ENCODE measurements around the gene HLA-E. TPM values are rescaled to one million over a fixed set of nuclear protein-coding genes. Genes with fewer than 3 reads are reported as not detected.
"Not testable (repeated sequence)": the region's sequence is repeated elsewhere in the genome, so short reads cannot be mapped to it uniquely, and the experiment has no call there.

HLA-E gene
- polyA plus RNA-seq, 1 experiment: 293 TPM

GRCh38 chr6:30463651-30464618 lies 25.4 kb upstream of the HLA-E start:
- no peak overlapping the region for H3K4me3 ChIP-seq (ENCODE audit: low read depth, low read length)
- no peak for TF ChIP-seq CTCF (IDR thresholded peaks at IDR 0.05; ENCODE audit: insufficient read depth, low read depth, low read length)
- ChIA-PET CTCF (interaction anchor here (1.3 to 5.6 kb wide), 5 partner anchors 9 to 81 kb away, joined by 3 to 46 read pairs (median 5); no protein-coding TSS in a partner anchor), POLR2A (interaction anchor here (0.6 kb wide), 1 partner anchor 147 kb away, joined by 3 read pairs; no protein-coding TSS in a partner anchor)
- no peak for DNase-seq (ENCODE audit: low read depth)
- no peaks in the 10 kb centered on the region for H3K36me3 ChIP-seq (ENCODE audit: control insufficient read depth, insufficient read depth, low read length)
- peaks cover 63% of the 10 kb centered on the region for H3K27me3 ChIP-seq (ENCODE audit: control insufficient read depth, insufficient read depth, low read length)

- no peak for TF ChIP-seq CTCF (IDR thresholded peaks at IDR 0.05; ENCODE audit: insufficient read depth, low read depth, low read length)
- Histone ChIP-seq H3K4me3 (ENCODE audit: low read depth, low read length) (no peak overlapping the region), H3K27me3 (ENCODE audit: control insufficient read depth, insufficient read depth, low read length) (peaks cover 57% of the 10 kb centered on the region), H3K36me3 (ENCODE audit: control insufficient read depth, insufficient read depth, low read length) (no peaks in the 10 kb centered on the region)
- ChIA-PET POLR2A (interaction anchor here (0.6 kb wide), 1 partner anchor 147 kb away, joined by 3 read pairs; no protein-coding TSS in a partner anchor), CTCF (interaction anchor here (0.9 to 5.6 kb wide), 6 partner anchors 10 to 77 kb away, joined by 3 to 46 read pairs (median 6); no protein-coding TSS in a partner anchor)
- DNase-seq (ENCODE audit: low read depth): no peak
These were observed 23.6 kb upstream of the HLA-E start for GRCh38 chr6:30465595-30466306.

GRCh38 chr6:30470968-30471367 lies 18.3 kb upstream of the HLA-E start:
- Histone ChIP-seq H3K36me3 (ENCODE audit: control insufficient read depth, insufficient read depth, low read length) (no peaks in the 10 kb centered on the region), H3K4me3 (ENCODE audit: low read depth, low read length) (no peak overlapping the region), H3K27me3 (ENCODE audit: control insufficient read depth, insufficient read depth, low read length) (peaks cover 19% of the 10 kb centered on the region)
- TF ChIP-seq CTCF (IDR thresholded peaks at IDR 0.05; ENCODE audit: insufficient read depth, low read depth, low read length): no peak
- no peak for DNase-seq (ENCODE audit: low read depth)
- POLR2A ChIA-PET: no interaction called here
- CTCF ChIA-PET: interaction anchor here (0.6 to 4.8 kb wide), 6 partner anchors 11 to 120 kb away, joined by 3 to 36 read pairs (median 4); no protein-coding TSS in a partner anchor

GRCh38 chr6:30475116-30475515 lies 14.2 kb upstream of the HLA-E start:
- CTCF ChIA-PET; H3K27me3 ChIP-seq (ENCODE audit: control insufficient read depth, insufficient read depth, low read length); H3K36me3 ChIP-seq (ENCODE audit: control insufficient read depth, insufficient read depth, low read length); H3K4me3 ChIP-seq (ENCODE audit: low read depth, low read length); POLR2A ChIA-PET; DNase-seq (ENCODE audit: low read depth): not testable (repeated sequence)

- DNase-seq (ENCODE audit: low read depth): no peak
- H3K36me3 ChIP-seq (ENCODE audit: control insufficient read depth, insufficient read depth, low read length): no peaks in the 10 kb centered on the region
- no peak overlapping the region for H3K4me3 ChIP-seq (ENCODE audit: low read depth, low read length)
- no peak for TF ChIP-seq CTCF (IDR thresholded peaks at IDR 0.05; ENCODE audit: insufficient read depth, low read depth, low read length)
- ChIA-PET POLR2A (interaction anchor here (0.6 kb wide), 1 partner anchor 464 kb away, joined by 3 read pairs; no protein-coding TSS in a partner anchor), CTCF (interaction anchor here (1.0 to 9.5 kb wide), 7 partner anchors 9 to 116 kb away, joined by 3 to 263 read pairs (median 7); no protein-coding TSS in a partner anchor)
- H3K27me3 ChIP-seq (ENCODE audit: control insufficient read depth, insufficient read depth, low read length): peaks cover 22% of the 10 kb centered on the region
These were observed 8.7 kb upstream of the HLA-E start for GRCh38 chr6:30480536-30481156.
